ENCODE data around the gene WWOX.

DNA sequence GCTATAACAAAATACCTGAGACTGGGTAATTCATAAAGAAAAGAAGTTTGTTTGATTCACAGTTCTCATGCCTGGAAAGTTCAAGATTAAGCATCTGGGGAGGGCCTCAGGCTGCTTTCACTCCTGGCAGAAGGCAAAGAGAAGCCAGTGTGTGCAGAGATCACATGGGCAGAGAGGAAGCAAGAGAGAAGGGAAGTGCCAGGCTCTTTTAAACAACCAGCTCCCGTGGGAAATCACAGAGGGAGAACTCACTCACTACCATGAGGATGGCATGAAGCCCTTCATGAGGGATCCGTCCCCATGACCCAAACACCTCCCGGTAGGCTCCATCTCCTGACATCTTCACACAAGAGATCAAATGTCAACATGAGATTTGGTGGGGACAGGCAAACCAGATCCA lies 999.5 kb downstream of the WWOX start:
- no peak for TF ChIP-seq POLR2AphosphoS5 (IDR thresholded peaks at IDR 0.05)
- TF ChIP-seq, protein P1, sequence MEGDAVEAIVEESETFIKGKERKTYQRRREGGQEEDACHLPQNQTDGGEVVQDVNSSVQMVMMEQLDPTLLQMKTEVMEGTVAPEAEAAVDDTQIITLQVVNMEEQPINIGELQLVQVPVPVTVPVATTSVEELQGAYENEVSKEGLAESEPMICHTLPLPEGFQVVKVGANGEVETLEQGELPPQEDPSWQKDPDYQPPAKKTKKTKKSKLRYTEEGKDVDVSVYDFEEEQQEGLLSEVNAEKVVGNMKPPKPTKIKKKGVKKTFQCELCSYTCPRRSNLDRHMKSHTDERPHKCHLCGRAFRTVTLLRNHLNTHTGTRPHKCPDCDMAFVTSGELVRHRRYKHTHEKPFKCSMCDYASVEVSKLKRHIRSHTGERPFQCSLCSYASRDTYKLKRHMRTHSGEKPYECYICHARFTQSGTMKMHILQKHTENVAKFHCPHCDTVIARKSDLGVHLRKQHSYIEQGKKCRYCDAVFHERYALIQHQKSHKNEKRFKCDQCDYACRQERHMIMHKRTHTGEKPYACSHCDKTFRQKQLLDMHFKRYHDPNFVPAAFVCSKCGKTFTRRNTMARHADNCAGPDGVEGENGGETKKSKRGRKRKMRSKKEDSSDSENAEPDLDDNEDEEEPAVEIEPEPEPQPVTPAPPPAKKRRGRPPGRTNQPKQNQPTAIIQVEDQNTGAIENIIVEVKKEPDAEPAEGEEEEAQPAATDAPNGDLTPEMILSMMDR (IDR thresholded peaks at IDR 0.05; ENCODE audit: poor library complexity, severe bottlenecking) = no peak
- no peak for TF ChIP-seq EZH2 (IDR thresholded peaks at IDR 0.05; ENCODE audit: borderline replicate concordance, insufficient read depth, low read length, poor library complexity, severe bottlenecking)
- TF ChIP-seq, protein P2, sequence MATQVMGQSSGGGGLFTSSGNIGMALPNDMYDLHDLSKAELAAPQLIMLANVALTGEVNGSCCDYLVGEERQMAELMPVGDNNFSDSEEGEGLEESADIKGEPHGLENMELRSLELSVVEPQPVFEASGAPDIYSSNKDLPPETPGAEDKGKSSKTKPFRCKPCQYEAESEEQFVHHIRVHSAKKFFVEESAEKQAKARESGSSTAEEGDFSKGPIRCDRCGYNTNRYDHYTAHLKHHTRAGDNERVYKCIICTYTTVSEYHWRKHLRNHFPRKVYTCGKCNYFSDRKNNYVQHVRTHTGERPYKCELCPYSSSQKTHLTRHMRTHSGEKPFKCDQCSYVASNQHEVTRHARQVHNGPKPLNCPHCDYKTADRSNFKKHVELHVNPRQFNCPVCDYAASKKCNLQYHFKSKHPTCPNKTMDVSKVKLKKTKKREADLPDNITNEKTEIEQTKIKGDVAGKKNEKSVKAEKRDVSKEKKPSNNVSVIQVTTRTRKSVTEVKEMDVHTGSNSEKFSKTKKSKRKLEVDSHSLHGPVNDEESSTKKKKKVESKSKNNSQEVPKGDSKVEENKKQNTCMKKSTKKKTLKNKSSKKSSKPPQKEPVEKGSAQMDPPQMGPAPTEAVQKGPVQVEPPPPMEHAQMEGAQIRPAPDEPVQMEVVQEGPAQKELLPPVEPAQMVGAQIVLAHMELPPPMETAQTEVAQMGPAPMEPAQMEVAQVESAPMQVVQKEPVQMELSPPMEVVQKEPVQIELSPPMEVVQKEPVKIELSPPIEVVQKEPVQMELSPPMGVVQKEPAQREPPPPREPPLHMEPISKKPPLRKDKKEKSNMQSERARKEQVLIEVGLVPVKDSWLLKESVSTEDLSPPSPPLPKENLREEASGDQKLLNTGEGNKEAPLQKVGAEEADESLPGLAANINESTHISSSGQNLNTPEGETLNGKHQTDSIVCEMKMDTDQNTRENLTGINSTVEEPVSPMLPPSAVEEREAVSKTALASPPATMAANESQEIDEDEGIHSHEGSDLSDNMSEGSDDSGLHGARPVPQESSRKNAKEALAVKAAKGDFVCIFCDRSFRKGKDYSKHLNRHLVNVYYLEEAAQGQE (IDR thresholded peaks at IDR 0.05; ENCODE audit: borderline replicate concordance) = no peak
- no peak for TF ChIP-seq MXI1 (conservative IDR thresholded peaks at IDR 0.05; ENCODE audit: poor library complexity, severe bottlenecking)
- TF ChIP-seq TAF1 (IDR thresholded peaks at IDR 0.05; ENCODE audit: low read depth) = no peak
- no peak for TF ChIP-seq RAD21 (conservative IDR thresholded peaks at IDR 0.05)
- TF ChIP-seq SMC3 (conservative IDR thresholded peaks at IDR 0.05; ENCODE audit: poor library complexity) = no peak
- TF ChIP-seq EP300 (conservative IDR thresholded peaks at IDR 0.05; ENCODE audit: poor library complexity, severe bottlenecking) = no peak

Measured in neural cell (in vitro differentiated cells).